Ishikawa (cell line): ENCODE measurements around the gene FAM83G.
A peak's percentile ranks its signal among the peaks of the same experiment; 100 is the strongest.
"Not testable (repeated sequence)": the region's sequence is repeated elsewhere in the genome, so short reads cannot be mapped to it uniquely, and the experiment has no call there.

Experiments
- CREB1 ChIP-seq: IDR thresholded peaks from 2 replicates; pipeline ENCODE4 v1.6.1; 2012; ENCODE audit warnings: low read depth
- FOXM1 ChIP-seq: IDR thresholded peaks from 2 replicates; pipeline ENCODE4 v1.6.1; 2012; ENCODE audit warnings: low read depth, borderline replicate concordance
- NFIC ChIP-seq: IDR thresholded peaks from 2 replicates; pipeline ENCODE4 v1.6.1; 2012
- RAD21 ChIP-seq: IDR thresholded peaks from 2 replicates; pipeline ENCODE4 v1.6.1; 2012; ENCODE audit warnings: low read depth
- TCF12 ChIP-seq: IDR thresholded peaks from 2 replicates; pipeline ENCODE4 v1.6.1; 2012; ENCODE audit warnings: low read depth
- TEAD4 ChIP-seq: IDR thresholded peaks from 2 replicates; pipeline ENCODE4 v1.6.1; 2012
- YY1 ChIP-seq: IDR thresholded peaks from 2 replicates; pipeline ENCODE4 v1.6.1; 2012; ENCODE audit warnings: low read depth
- TF ChIP-seq, protein P1 (sequence below): IDR thresholded peaks from 2 replicates; pipeline ENCODE4 v1.6.1; 2012
- TF ChIP-seq, protein P2 (sequence below): IDR thresholded peaks from 2 replicates; pipeline ENCODE4 v1.6.1; 2012; ENCODE audit warnings: low read depth, mild to moderate bottlenecking
- TF ChIP-seq, protein P3 (sequence below): IDR thresholded peaks from 2 replicates; pipeline ENCODE4 v1.6.1; 2012

DNA sequence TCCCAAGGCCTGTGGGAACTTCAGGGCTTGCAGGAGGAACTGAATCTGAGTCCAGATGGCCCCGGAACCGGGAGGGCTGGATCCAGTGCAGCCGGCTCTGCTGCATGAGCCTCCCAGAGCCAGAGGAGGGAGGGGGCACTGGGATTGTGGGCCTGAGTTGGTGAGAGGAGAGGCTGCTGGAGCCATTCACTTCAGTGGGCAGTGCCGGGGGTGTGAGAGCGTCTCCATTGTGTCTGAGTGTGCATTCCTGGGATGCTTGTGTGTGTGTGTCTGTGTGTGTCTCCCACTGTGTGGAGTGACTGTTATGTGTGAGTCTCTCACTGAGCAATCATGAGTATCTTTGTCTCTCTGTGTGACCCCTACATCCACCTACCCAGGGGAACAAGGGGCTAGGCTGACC lies 25.2 kb upstream of the FAM83G start:
- not testable (repeated sequence) for TF ChIP-seq TCF12, CREB1, YY1, RAD21, FOXM1, NFIC
- TF ChIP-seq, protein P1, sequence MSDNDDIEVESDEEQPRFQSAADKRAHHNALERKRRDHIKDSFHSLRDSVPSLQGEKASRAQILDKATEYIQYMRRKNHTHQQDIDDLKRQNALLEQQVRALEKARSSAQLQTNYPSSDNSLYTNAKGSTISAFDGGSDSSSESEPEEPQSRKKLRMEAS: not testable (repeated sequence)
- TF ChIP-seq, protein P2, sequence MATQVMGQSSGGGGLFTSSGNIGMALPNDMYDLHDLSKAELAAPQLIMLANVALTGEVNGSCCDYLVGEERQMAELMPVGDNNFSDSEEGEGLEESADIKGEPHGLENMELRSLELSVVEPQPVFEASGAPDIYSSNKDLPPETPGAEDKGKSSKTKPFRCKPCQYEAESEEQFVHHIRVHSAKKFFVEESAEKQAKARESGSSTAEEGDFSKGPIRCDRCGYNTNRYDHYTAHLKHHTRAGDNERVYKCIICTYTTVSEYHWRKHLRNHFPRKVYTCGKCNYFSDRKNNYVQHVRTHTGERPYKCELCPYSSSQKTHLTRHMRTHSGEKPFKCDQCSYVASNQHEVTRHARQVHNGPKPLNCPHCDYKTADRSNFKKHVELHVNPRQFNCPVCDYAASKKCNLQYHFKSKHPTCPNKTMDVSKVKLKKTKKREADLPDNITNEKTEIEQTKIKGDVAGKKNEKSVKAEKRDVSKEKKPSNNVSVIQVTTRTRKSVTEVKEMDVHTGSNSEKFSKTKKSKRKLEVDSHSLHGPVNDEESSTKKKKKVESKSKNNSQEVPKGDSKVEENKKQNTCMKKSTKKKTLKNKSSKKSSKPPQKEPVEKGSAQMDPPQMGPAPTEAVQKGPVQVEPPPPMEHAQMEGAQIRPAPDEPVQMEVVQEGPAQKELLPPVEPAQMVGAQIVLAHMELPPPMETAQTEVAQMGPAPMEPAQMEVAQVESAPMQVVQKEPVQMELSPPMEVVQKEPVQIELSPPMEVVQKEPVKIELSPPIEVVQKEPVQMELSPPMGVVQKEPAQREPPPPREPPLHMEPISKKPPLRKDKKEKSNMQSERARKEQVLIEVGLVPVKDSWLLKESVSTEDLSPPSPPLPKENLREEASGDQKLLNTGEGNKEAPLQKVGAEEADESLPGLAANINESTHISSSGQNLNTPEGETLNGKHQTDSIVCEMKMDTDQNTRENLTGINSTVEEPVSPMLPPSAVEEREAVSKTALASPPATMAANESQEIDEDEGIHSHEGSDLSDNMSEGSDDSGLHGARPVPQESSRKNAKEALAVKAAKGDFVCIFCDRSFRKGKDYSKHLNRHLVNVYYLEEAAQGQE: not testable (repeated sequence)
- TF ChIP-seq TEAD4: peak; percentile 74
- TF ChIP-seq, protein P3, sequence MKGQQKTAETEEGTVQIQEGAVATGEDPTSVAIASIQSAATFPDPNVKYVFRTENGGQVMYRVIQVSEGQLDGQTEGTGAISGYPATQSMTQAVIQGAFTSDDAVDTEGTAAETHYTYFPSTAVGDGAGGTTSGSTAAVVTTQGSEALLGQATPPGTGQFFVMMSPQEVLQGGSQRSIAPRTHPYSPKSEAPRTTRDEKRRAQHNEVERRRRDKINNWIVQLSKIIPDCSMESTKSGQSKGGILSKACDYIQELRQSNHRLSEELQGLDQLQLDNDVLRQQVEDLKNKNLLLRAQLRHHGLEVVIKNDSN: not testable (repeated sequence)
